Kidney epithelial cell (primary cell): Measurements from ENCODE around the gene CYB561D1. TPM values are rescaled to one million over a fixed set of nuclear protein-coding genes. Genes with fewer than 3 reads are reported as not detected.

Experiments used
- DNase-seq: peaks from one replicate; pipeline ENCODE4 v3.0.0-alpha.2; 2010; ENCODE audit warnings: low read depth
- H3K27me3 ChIP-seq: 2 replicates; pipeline ENCODE4 v1.6.0; 2011; ENCODE audit warnings: low read length; ENCODE audit not compliant: control insufficient read depth, insufficient read depth
- H3K36me3 ChIP-seq: 2 replicates; pipeline ENCODE4 v1.5.1; 2011; ENCODE audit warnings: low read length; ENCODE audit not compliant: control insufficient read depth, insufficient read depth
- H3K4me3 ChIP-seq: 2 replicates; pipeline ENCODE4 v1.5.1; 2011; ENCODE audit warnings: low read depth, mild to moderate bottlenecking, control low read depth, low read length
- CTCF ChIP-seq: IDR thresholded peaks from 2 replicates; pipeline ENCODE4 v1.5.1; 2011; ENCODE audit warnings: mild to moderate bottlenecking, moderate library complexity, low read length, control low read depth, inconsistent platforms; ENCODE audit not compliant: insufficient read depth, poor library complexity, severe bottlenecking
- total RNA-seq: library from RNA; depleted of rRNA; stranded (reverse); fragments of >200 nt; gene quantifications from 2 replicates; pipeline ENCODE4 v1.2.3, GENCODE V29; 2015

The CYB561D1 gene
- total RNA-seq, 1 donor from 2014 or later = 13.0 TPM

- DNase-seq = no peak
- no peak for TF ChIP-seq CTCF
- H3K36me3 ChIP-seq = no peaks in the 10 kb centered on the region
These were observed 15.1 kb upstream of the CYB561D1 start for GRCh38 chr1:109478806-109479205.

GRCh38 chr1:109479311-109479710, 14.6 kb upstream of the CYB561D1 start:
- peaks cover 23% of the 10 kb centered on the region for H3K27me3 ChIP-seq

More at GRCh38 chr1:109478806-109479205, 15.1 kb upstream of the CYB561D1 start:
- Histone ChIP-seq H3K4me3 (no peak overlapping the region), H3K27me3 (peaks cover 23% of the 10 kb centered on the region)

GRCh38 chr1:109479901-109480300, 14.0 kb upstream of the CYB561D1 start:
- H3K27me3 ChIP-seq = peaks cover 23% of the 10 kb centered on the region
- TF ChIP-seq CTCF = no peak
- H3K4me3 ChIP-seq = no peak overlapping the region
- no peak for DNase-seq
- no peaks in the 10 kb centered on the region for H3K36me3 ChIP-seq

More at GRCh38 chr1:109479311-109479710, 14.6 kb upstream of the CYB561D1 start:
- H3K4me3 ChIP-seq = no peak overlapping the region
- H3K36me3 ChIP-seq = no peaks in the 10 kb centered on the region
- no peak for TF ChIP-seq CTCF
- no peak for DNase-seq

GRCh38 chr1:109481646-109482045, 12.2 kb upstream of the CYB561D1 start:
- TF ChIP-seq CTCF = no peak
- H3K27me3 ChIP-seq = peaks cover 19% of the 10 kb centered on the region
- no peak overlapping the region for H3K4me3 ChIP-seq
- no peaks in the 10 kb centered on the region for H3K36me3 ChIP-seq
- no peak for DNase-seq

- no peak overlapping the region for H3K4me3 ChIP-seq
- no peak for TF ChIP-seq CTCF
- no peaks in the 10 kb centered on the region for H3K36me3 ChIP-seq
- peaks cover 19% of the 10 kb centered on the region for H3K27me3 ChIP-seq
- no peak for DNase-seq
These were observed 11.7 kb upstream of the CYB561D1 start for GRCh38 chr1:109482242-109482641.
